ENCODE results near the gene TBL1X.
A peak's percentile ranks its signal among the peaks of the same experiment; 100 is the strongest.
"Not testable (repeated sequence)": the region's sequence is repeated elsewhere in the genome, so short reads cannot be mapped to it uniquely, and the experiment has no call there.

The TBL1X gene

DNA sequence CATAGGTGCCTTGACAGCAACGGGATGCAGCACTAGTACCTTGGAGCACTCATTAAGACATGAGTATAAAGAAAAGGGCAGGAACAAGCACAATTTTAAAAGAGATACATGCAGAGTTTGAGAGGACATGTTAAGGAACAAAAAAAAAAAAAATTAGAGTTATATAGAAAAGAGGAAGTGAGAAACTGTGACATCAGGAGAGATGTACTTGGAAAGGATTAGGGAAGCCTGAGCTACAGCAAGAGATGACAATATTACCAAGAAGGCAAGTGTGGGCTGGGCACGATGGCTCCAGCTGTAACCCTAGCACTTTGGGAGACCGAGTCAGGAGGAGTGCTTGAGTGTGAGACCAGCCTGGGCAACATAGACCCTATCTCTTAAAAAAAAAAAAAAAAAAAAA is 263.4 kb downstream of the TBL1X start:
- DNase-seq, result no peak

DNA sequence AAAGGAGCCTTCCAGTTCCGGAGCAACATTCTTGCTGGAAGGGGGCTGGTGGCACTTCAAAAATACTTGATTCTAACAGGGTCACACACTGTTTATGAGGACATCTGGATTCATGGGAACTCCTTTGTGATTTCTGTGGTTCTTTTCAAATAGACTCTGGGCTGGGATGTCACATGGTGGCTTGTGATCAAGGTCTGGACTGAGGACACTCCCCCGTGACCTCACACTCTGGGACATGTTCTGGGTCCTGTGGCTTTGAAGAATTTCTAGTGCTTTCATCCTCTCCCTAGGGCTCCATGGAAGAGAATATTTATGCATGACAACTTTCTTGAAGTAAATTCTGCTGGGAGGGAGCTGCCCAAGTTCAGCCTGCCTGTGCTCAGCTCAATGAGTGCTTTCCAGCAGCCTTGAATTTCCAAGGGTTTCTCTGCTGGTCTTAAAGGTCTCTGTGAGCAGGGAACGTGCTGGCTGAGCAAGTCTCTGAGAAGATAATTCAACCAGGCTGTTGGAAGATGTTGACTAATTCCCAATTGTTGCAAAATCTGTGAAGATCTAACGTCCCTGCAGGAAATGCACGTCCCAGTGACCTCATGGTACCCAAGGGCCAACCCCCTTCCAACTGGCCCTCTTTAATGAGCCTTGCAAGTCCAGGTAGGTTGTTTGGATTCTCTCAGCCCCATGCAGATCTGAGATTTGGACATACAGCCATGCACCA is 264.5 kb downstream of the TBL1X start:
- DNase-seq, result no peak

DNA sequence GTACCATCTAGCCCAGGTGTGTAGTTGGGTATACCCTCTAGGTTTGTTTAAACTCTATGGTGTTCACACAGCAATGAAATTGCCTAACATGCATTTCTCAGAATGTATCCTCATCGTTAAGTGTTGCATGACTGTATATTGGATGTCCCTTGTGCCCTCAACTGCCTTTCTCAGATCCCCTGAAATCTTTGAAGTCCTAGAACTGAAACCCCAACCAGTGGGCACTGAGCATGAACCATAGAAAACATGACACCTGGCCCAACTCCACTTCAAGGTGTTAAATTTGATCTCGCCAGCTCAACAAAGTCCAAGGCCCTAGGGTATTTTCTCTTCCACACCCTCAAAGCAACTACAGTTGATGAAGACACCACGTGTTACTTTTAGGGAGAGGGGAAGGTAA is 265.2 kb downstream of the TBL1X start:
- DNase-seq, result no peak

- DNase-seq, result no peak
Observed at GRCh38 chrX:9730752-9731151, 265.9 kb downstream of the TBL1X start.

- no peak for DNase-seq
Observed at GRCh38 chrX:9737363-9737762, 272.5 kb downstream of the TBL1X start.

GRCh38 chrX:9738151-9738550 is 273.3 kb downstream of the TBL1X start:
- DNase-seq, result no peak

DNA sequence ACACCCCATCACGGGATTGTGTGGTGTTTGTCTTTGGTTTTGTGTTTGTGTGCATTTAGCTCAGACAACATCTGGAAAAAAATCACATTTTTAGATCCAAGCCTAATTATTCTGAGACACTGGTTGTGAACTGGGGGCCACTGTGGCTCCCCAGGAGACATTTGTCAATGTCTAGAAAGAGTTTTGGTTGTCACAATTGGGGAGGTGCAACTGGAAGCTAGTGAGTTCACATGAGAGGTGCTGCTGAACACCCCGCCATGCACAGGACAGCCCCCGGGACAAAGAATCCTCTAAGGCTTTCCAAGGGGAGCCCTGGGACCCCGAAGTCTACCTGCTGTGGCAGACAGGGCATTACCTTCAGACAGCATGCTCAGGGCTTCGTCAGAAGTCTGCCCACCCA is 274.3 kb downstream of the TBL1X start:
- DNase-seq, result no peak

DNA sequence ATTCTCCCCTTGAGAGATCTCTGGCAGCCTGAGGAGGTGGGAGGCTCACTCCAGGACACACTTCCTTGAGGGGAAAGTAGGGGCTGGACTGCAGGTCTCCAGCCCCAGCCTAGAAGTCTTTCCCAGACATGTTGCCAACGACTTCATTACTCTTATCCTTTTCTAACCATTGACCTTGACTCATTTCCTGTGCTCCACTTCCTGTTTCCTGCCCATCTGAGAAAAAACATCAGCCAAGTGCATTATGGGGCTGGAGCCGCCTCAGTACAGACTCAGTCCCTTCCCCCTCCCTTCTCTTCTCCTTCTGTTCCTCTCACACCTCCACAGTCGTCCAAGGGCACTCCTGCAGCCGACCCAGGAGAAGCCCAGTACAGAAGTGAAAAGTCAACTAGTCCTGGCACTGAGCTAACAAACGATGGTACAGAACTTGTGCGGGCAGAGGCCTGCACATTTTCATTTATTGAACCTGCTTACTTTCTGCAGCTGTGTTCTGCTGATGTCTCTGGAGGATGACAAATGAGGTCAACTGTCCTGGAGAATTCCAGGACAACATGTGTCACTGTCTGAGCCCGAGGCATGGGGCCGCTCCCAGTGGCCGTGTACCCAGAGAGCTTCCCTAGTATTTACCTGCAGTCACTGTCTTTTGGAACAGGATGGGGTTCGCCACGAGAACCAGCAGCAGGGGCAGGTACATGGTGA is 280.7 kb downstream of the TBL1X start:
- DNase-seq, result peak; percentile 4

DNA sequence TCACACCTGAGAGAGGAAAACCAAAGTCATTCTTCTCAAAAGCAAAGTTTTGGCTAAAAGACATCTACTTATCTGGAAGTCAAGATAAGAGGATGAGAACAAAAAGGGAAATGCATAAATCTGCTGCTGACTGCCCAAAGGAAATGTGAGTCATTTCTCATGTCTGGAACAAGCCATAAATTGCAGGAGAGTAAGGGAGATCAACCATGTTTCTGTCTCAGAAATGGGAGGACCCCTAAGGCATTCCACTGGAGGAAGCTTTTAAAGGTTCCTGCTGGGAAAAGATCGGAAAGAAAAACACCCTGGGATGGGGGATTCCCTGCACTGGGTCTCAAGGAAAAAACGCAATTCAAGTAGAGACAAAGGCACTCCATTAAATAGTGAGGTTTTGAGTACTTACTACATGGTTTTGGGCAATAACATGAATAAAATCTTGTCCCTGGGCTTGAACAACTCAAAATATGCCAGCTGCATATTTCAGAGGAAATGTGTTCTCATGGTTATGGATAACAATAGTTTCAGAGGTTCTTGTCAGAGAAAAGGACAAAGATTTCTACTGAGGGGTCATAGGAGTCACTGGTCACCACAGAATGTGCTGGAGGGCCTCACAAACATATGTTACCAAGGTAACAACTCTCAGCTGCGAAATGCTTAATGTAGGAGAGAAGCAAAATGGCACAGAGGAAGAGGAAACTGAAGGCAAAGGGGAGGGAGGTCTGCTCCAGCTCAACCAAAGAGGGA is 281.5 kb downstream of the TBL1X start:
- DNase-seq, result peak; percentile 4

GRCh38 chrX:9747644-9748043 is 282.8 kb downstream of the TBL1X start:
- no peak for DNase-seq

- DNase-seq, result no peak
Observed at GRCh38 chrX:9749146-9749692, 284.4 kb downstream of the TBL1X start.

DNA sequence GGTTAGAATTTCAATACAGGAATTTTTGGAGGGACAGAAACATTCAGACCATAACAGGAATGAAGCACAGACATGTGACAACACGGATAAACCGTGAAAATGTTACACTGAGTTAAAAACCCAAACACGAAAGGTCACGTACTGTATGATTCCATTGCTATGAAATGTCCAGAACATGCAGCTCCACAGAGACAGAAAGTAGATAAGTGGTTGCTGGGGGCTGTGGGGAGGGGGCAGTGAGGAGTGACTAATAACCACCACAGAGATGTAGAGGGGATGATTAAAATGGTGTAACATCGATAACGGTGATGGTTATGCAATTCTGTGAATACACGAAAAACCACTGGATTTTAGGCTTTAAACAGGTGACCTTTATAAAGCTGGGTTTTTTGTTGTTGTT is 292.5 kb downstream of the TBL1X start:
- DNase-seq, result no peak

DNA sequence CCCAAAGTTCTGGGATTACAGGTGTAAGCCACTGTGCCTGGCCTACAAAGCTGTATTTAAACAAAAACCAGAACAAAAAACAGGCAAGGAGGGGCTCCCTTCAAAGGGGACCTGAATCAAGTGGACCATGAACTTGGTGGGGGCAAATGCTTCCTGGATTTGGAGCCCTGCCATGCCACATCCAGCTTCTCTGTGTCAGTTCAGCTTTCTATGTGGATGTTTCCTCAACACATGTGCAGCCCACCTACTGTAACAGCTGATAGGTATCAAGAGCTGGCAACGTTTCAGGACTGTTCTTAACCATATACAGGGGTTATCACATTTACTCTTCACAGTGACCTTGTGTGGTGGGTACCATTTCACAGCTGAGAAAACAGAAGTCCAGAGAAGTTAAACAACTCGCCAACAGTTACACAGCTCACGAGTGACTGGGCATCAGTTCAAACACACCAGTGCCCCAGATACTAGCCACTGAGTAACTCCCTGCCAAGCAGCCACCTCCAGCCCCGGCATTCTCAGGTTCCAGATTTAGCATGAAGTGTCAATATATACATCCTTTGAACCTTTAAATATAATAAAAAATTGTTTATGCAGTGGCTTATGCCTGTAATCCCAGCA is 293.3 kb downstream of the TBL1X start:
- DNase-seq, result no peak

- no peak for DNase-seq
Observed at GRCh38 chrX:9759337-9759736, 294.5 kb downstream of the TBL1X start.

GRCh38 chrX:9765072-9765736 is 300.3 kb downstream of the TBL1X start:
- no peak for DNase-seq

DNA sequence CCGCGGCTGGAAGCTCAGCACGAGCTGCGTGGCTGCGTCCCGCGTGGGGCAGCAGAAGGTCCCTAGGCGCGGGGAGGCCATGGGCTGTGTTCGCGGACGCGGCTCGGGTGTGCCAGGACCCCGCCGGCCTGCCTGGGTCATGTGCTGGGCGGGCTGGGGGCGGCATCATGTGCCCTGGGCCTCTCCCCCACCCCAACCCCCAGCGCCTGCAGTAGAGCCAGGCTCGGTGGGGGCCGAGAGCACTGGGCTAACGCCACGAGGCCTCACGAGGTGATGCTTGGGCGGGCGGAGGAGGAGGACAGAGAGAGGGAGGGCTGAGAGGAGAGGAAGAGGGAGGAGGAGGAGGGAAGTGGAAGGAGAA is 300.9 kb downstream of the TBL1X start, which contains the start of gene GPR143:
Gene GPR143 (minus strand): TSS at position 111 of the 361 bp plus-strand sequence. CDS start 30 bp downstream, at position 81.
- DNase-seq, result no peak

- DNase-seq, result no peak
Observed at GRCh38 chrX:9767375-9767774, 302.5 kb downstream of the TBL1X start.

GRCh38 chrX:9768321-9768839 is 303.5 kb downstream of the TBL1X start:
- not testable (repeated sequence) for DNase-seq

DNA sequence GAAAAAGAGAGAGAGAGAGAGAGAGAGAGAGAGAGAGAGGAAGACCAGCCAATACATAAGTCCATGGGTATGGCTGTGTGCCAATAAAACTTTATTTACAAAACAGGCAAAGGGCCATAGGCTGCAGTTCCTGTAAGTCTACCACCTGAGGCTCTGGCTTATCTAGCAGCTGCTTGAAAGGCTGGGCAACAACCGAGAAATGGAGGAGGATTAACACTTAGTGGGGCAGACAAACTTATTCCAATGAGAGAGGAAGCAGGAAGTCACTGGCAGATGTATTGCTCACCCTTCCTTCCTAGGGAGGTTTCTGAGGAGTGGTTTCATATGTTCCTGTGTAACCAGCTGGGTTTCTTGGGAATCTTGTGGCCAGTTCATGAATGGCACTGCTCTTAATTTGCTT is 305.5 kb downstream of the TBL1X start:
- no peak for DNase-seq

- DNase-seq, result no peak
Observed at GRCh38 chrX:9772943-9773342, 308.1 kb downstream of the TBL1X start.

- peak; percentile 10 for DNase-seq
Observed at GRCh38 chrX:9775930-9776329, 311.1 kb downstream of the TBL1X start.

DNA sequence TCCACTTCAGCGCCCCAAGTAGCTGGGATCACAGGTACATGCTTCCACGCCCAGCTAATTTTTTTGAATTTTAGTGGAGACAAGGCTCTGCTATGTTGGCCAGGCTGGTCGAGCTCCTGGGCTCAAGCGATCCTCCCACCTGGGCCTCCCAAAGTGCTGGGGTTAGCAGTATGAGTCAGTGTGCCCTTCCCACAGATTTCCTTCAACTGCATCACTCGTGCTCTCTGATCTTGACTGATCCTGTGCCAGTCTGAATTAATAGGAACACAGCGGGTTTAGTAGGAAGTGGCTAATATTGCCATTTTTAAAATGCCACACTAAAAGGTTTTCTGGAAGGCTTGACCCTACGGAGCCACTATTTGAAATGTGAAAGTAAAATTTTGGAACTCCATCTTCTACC is 317.1 kb downstream of the TBL1X start:
- no peak for DNase-seq

All from KG1 (cell line).